NCI-H146 treated with DMSO at 0.1 percent for 48 hours (cell line): ENCODE data around the gene ALDOB.

Experiments used
- DNase-seq: peaks from one replicate; lab custom pipeline; 2025; ENCODE audit not compliant: unreplicated experiment; lab: John Stamatoyannopoulos, UW

The ALDOB gene

GRCh38 chr9:101427957-101428655, 7.5 kb downstream of the ALDOB start:
- no peak for DNase-seq

GRCh38 chr9:101427358-101427757, 8.2 kb downstream of the ALDOB start:
- peak; percentile 63 for DNase-seq

- no peak for DNase-seq
These were observed 13.9 kb downstream of the ALDOB start for GRCh38 chr9:101421653-101422065.

- DNase-seq: no peak
These were observed 15.7 kb downstream of the ALDOB start for GRCh38 chr9:101419863-101420262.

- DNase-seq: no peak
These were observed 16.8 kb downstream of the ALDOB start for GRCh38 chr9:101418518-101419430.

- no peak for DNase-seq
These were observed 17.6 kb downstream of the ALDOB start for GRCh38 chr9:101417977-101418376.

GRCh38 chr9:101417389-101417788, 18.2 kb downstream of the ALDOB start:
- no peak for DNase-seq

- no peak for DNase-seq
These were observed 20.0 kb downstream of the ALDOB start for GRCh38 chr9:101415578-101415977.

GRCh38 chr9:101414839-101415238, 20.7 kb downstream of the ALDOB start:
- DNase-seq: no peak

GRCh38 chr9:101409079-101409477, 26.5 kb downstream of the ALDOB start:
- DNase-seq: no peak

- DNase-seq: no peak
These were observed 27.0 kb downstream of the ALDOB start for GRCh38 chr9:101408374-101409078.

GRCh38 chr9:101403516-101404285, 31.9 kb downstream of the ALDOB start:
- no peak for DNase-seq

GRCh38 chr9:101400120-101400519, 35.5 kb downstream of the ALDOB start:
- no peak for DNase-seq

GRCh38 chr9:101399643-101399970, 36.0 kb downstream of the ALDOB start:
- DNase-seq: no peak

- peak; percentile 14 for DNase-seq
These were observed 36.5 kb downstream of the ALDOB start for GRCh38 chr9:101398930-101399642.

- peak; percentile 94 for DNase-seq
These were observed 37.3 kb downstream of the ALDOB start, which contains the start of the genes MRPL50 and ZNF189 for GRCh38 chr9:101398068-101398929. Gene MRPL50 (minus strand): TSS chr9:101398618. CDS start chr9:101398592, 26 bp downstream. Gene ZNF189 (plus strand): TSS chr9:101398851. CDS start chr9:101399157, 306 bp downstream.

- DNase-seq: peak; percentile 2
These were observed 37.9 kb downstream of the ALDOB start for GRCh38 chr9:101397746-101398067.

GRCh38 chr9:101394687-101395086, 40.9 kb downstream of the ALDOB start:
- DNase-seq: no peak

GRCh38 chr9:101393135-101393534, 42.4 kb downstream of the ALDOB start:
- no peak for DNase-seq
